Epidermal melanocyte (primary cell): ENCODE measurements around the gene SPP1.
A peak's percentile ranks its signal among the peaks of the same experiment; 100 is the strongest.
"Not testable (repeated sequence)": the region's sequence is repeated elsewhere in the genome, so short reads cannot be mapped to it uniquely, and the experiment has no call there.

Experiments
- DNase-seq: peaks from one replicate; pipeline ENCODE4 v3.0.0; 2011; ENCODE audit warnings: low spot score; ENCODE audit not compliant: insufficient read length

SPP1 gene

GRCh38 chr4:88022289-88022688 is 46.8 kb downstream of the SPP1 start:
- DNase-seq: no peak

- DNase-seq: not testable (repeated sequence)
These were observed 50.6 kb downstream of the SPP1 start for GRCh38 chr4:88025868-88026661.

- DNase-seq: peak; percentile 56
These were observed 52.4 kb downstream of the SPP1 start for GRCh38 chr4:88027611-88028608.

- no peak for DNase-seq
These were observed 53.4 kb downstream of the SPP1 start for GRCh38 chr4:88028946-88029345.

GRCh38 chr4:88029556-88029955 is 54.0 kb downstream of the SPP1 start:
- no peak for DNase-seq

GRCh38 chr4:88030565-88031310 is 55.2 kb downstream of the SPP1 start:
- DNase-seq: no peak
